Natural killer cell (primary cell): Measurements from ENCODE around the gene DNAJC18. TPM values are rescaled to one million over a fixed set of nuclear protein-coding genes. Genes with fewer than 3 reads are reported as not detected.
A peak's percentile ranks its signal among the peaks of the same experiment; 100 is the strongest.

Experiments used
- ATAC-seq, 3 donors: fragments of 150-1000 bp in 2 of 3; fragments of 200-7000 bp in 1 of 3; cut with Tn5 transposase; 1 replicate in 1 of 3; 2 replicates in 2 of 3; pipeline ENCODE4 v1.10.0; 2021; ENCODE audit warnings: mild to moderate bottlenecking in 2 of 3, moderate library complexity in 2 of 3
- DNase-seq, 2 donors: peaks; one replicate each; pipeline versions ENCODE4 v3.0.0 to v3.0.0-alpha.2; 2013 to 2021; ENCODE audit warnings: mixed read lengths in 1 of 2
- H3K27ac ChIP-seq: one replicate; pipeline ENCODE4 v1.5.1; 2013; ENCODE audit warnings: mild to moderate bottlenecking, low read length
- H3K27me3 ChIP-seq: one replicate; pipeline ENCODE4 v1.6.1; 2013; ENCODE audit warnings: low read length; ENCODE audit not compliant: control insufficient read depth, insufficient read depth
- H3K36me3 ChIP-seq: one replicate; pipeline ENCODE4 v1.6.1; 2013; ENCODE audit warnings: low read length; ENCODE audit not compliant: control insufficient read depth, insufficient read depth
- H3K4me1 ChIP-seq: one replicate; pipeline ENCODE4 v1.6.1; 2013; ENCODE audit warnings: low read length; ENCODE audit not compliant: control insufficient read depth, insufficient read depth
- H3K4me3 ChIP-seq: one replicate; pipeline ENCODE4 v1.5.1; 2013; ENCODE audit warnings: low read length
- H3K9me3 ChIP-seq: one replicate; pipeline ENCODE4 v1.6.1; 2013; ENCODE audit warnings: low read length; ENCODE audit not compliant: control insufficient read depth, insufficient read depth
- H3K27ac Mint-ChIP-seq, 2 donors: one replicate each; pipeline ENCODE4 v1.8.0; 2022; ENCODE audit warnings: mild to moderate bottlenecking in 2 of 2, mixed read lengths in 2 of 2, moderate library complexity in 1 of 2
- H3K27me3 Mint-ChIP-seq, 2 donors: one replicate each; pipeline ENCODE4 v1.8.0; 2022; ENCODE audit warnings: low read depth in 2 of 2, mixed read lengths in 2 of 2
- H3K36me3 Mint-ChIP-seq: one replicate; pipeline ENCODE4 v1.8.0; 2022; ENCODE audit warnings: mixed read lengths
- H3K4me1 Mint-ChIP-seq, 2 donors: one replicate each; pipeline ENCODE4 v1.8.0; 2022; ENCODE audit warnings: mixed read lengths in 2 of 2
- H3K4me3 Mint-ChIP-seq: one replicate; pipeline ENCODE4 v1.8.0; 2022; ENCODE audit warnings: mild to moderate bottlenecking, moderate library complexity, mixed read lengths
- H3K9me3 Mint-ChIP-seq, 2 donors: one replicate each; pipeline ENCODE4 v1.8.0; 2022; ENCODE audit warnings: mixed read lengths in 2 of 2
- CTCF ChIP-seq: fragments of 200-600 bp; IDR thresholded peaks from one replicate; pipeline ENCODE4 v1.8.0; 2022; ENCODE audit warnings: antibody characterized with exemption
- WGBS: methylation state at CpG from one replicate; pipeline ENCODE4 v1.1.7; 2013; ENCODE audit warnings: missing lambda C conversion rate; ENCODE audit not compliant: insufficient coverage; 5-methylcytosine and 5-hydroxymethylcytosine counted together
- intact Hi-C: fragments of 100-400 bp; cut with micrococcal nuclease; formaldehyde crosslinking; loops from one replicate; pipeline ENCODE4 v1.14.2; 2022
- total RNA-seq, 4 donors: library from RNA; stranded (reverse); fragments of 120-200 nt in 1 of 4; gene quantifications; one replicate each; pipeline versions ENCODE4 v1.2.3 to v1.2.4, GENCODE V29; 2013 to 2022

The DNAJC18 gene
- total RNA-seq, 3 donors from 2014 or later (not counting 1 experiment from before 2014, with no cell fraction given): 2.9 to 4.9 (median 3.6) TPM

- TF ChIP-seq CTCF: no peak
- H3K27me3 ChIP-seq: no peaks in the 10 kb centered on the region
- ATAC-seq (no peak), DNase-seq (no peak)
- WGBS: 93% methylated on average over 8 of the region's 8 CpGs
- no peak overlapping the region for H3K27ac ChIP-seq
- Mint-ChIP-seq H3K27me3 (no peaks in the 10 kb centered on the region), H3K4me3 (peak overlapping the region; percentile 52), H3K27ac (no peak overlapping the region), H3K4me1 (peaks cover 67 to 83% of the 10 kb centered on the region in 2 donors), H3K36me3 (no peaks in the 10 kb centered on the region), H3K9me3 (no peaks in the 10 kb centered on the region)
- peaks cover 91% of the 10 kb centered on the region for H3K4me1 ChIP-seq
- H3K9me3 ChIP-seq: no peaks in the 10 kb centered on the region
- peaks cover 16% of the 10 kb centered on the region for H3K36me3 ChIP-seq
- no peak overlapping the region for H3K4me3 ChIP-seq
- intact Hi-C loops: no loop called here
Measured at GRCh38 chr5:139473105-139473504, 33.8 kb upstream of the DNAJC18 start.

GRCh38 chr5:139472386-139473030 lies 33.2 kb upstream of the DNAJC18 start:
- peak overlapping the region; percentile 67 for H3K4me3 Mint-ChIP-seq
- peaks cover 11% of the 10 kb centered on the region for H3K36me3 ChIP-seq
- H3K27ac ChIP-seq: no peak overlapping the region
- H3K27me3 ChIP-seq: no peaks in the 10 kb centered on the region
- WGBS: 77% methylated on average over 14 of the region's 15 CpGs
- intact Hi-C loops: no loop called here
- H3K4me3 ChIP-seq: no peak overlapping the region
- ATAC-seq (peak in 2 of 3 donors; percentile 20 to 23), DNase-seq (peak in 1 of 2 donors; percentile 48)
- peaks cover 88% of the 10 kb centered on the region for H3K4me1 ChIP-seq
- H3K4me1 Mint-ChIP-seq: peaks cover 67 to 81% of the 10 kb centered on the region in 2 donors
- H3K36me3 Mint-ChIP-seq: no peaks in the 10 kb centered on the region
- peak overlapping the region; percentile 34 to 37 for H3K27ac Mint-ChIP-seq
- H3K27me3 Mint-ChIP-seq: no peaks in the 10 kb centered on the region
- no peaks in the 10 kb centered on the region for H3K9me3 Mint-ChIP-seq
- H3K9me3 ChIP-seq: no peaks in the 10 kb centered on the region
- no peak for TF ChIP-seq CTCF

- peaks cover 64 to 75% of the 10 kb centered on the region in 2 donors for H3K4me1 Mint-ChIP-seq
- H3K9me3 ChIP-seq: no peaks in the 10 kb centered on the region
- intact Hi-C loops: no loop called here
- no peaks in the 10 kb centered on the region for H3K27me3 Mint-ChIP-seq
- H3K27ac Mint-ChIP-seq: peak within 1 kb of the TSS; percentile 37 to 77
- no peaks in the 10 kb centered on the region for H3K27me3 ChIP-seq
- peak within 1 kb of the TSS; percentile 15 for H3K4me3 ChIP-seq
- peak in 1 of 2 donors; percentile 68 for DNase-seq
- 10% methylated on average over 9 of the region's 9 CpGs for WGBS
- H3K4me3 Mint-ChIP-seq: peak within 1 kb of the TSS; percentile 86
- H3K9me3 Mint-ChIP-seq: no peaks in the 10 kb centered on the region
- H3K36me3 ChIP-seq: peaks cover 1% of the 10 kb centered on the region
- H3K4me1 ChIP-seq: peaks cover 76% of the 10 kb centered on the region
- no peak for TF ChIP-seq CTCF
- peak within 1 kb of the TSS; percentile 12 for H3K27ac ChIP-seq
- H3K36me3 Mint-ChIP-seq: no peaks in the 10 kb centered on the region
- ATAC-seq: peak; percentile 41 to 63 (median 55)
Measured at GRCh38 chr5:139470821-139471300, 31.5 kb upstream of the DNAJC18 start, which contains the start of gene SMIM33. TSS of gene SMIM33 (plus strand) at chr5:139471004. CDS start at chr5:139471122, 118 bp downstream.
